H9 (cell line): Measurements from ENCODE around the gene EGFR. TPM values are rescaled to one million over a fixed set of nuclear protein-coding genes. Genes with fewer than 3 reads are reported as not detected.

Experiments used
- DNase-seq: peaks from one replicate; pipeline ENCODE4 v3.0.0-alpha.2; 2017
- H2AFZ ChIP-seq: one replicate; pipeline ENCODE4 v1.6.1; 2013; ENCODE audit warnings: mild to moderate bottlenecking, low read length, control low read depth, moderate library complexity
- H2AK5ac ChIP-seq: 2 replicates; pipeline ENCODE4 v1.6.1; 2013; ENCODE audit warnings: low read length, control low read depth, mixed read lengths; ENCODE audit not compliant: insufficient read length
- H2BK120ac ChIP-seq: one replicate; pipeline ENCODE4 v1.6.1; 2013; ENCODE audit warnings: low read depth, mild to moderate bottlenecking, low read length, control low read depth, inconsistent platforms; ENCODE audit not compliant: poor library complexity, severe bottlenecking
- H2BK12ac ChIP-seq: 2 replicates; pipeline ENCODE4 v1.6.1; 2013; ENCODE audit warnings: low read length, control low read depth, mixed read lengths, low read depth; ENCODE audit not compliant: insufficient read length
- H2BK15ac ChIP-seq: 2 replicates; pipeline ENCODE4 v1.6.1; 2013; ENCODE audit warnings: low read depth, low read length, control low read depth
- H2BK20ac ChIP-seq: one replicate; pipeline ENCODE4 v1.6.1; 2013; ENCODE audit warnings: low read depth, mild to moderate bottlenecking, low read length, control low read depth, inconsistent platforms; ENCODE audit not compliant: poor library complexity, severe bottlenecking
- H2BK5ac ChIP-seq: 2 replicates; pipeline ENCODE4 v1.6.1; 2013; ENCODE audit warnings: low read length, control low read depth, mixed read lengths; ENCODE audit not compliant: insufficient read length
- H3K14ac ChIP-seq: 2 replicates; pipeline ENCODE4 v1.6.1; 2013; ENCODE audit warnings: low read length, control low read depth; ENCODE audit not compliant: insufficient read depth
- H3K18ac ChIP-seq: 2 replicates; pipeline ENCODE4 v1.6.1; 2013; ENCODE audit warnings: low read depth, mild to moderate bottlenecking, mixed read lengths, low read length, control low read depth; ENCODE audit not compliant: insufficient read length
- H3K23ac ChIP-seq: 2 replicates; pipeline ENCODE4 v1.6.1; 2013; ENCODE audit warnings: low read length, control low read depth, mixed read lengths, low read depth; ENCODE audit not compliant: insufficient read length
- H3K23me2 ChIP-seq: 2 replicates; pipeline ENCODE4 v1.6.1; 2013; ENCODE audit warnings: low read depth, mild to moderate bottlenecking, mixed read lengths, low read length, control low read depth; ENCODE audit not compliant: insufficient read length, poor library complexity, severe bottlenecking
- H3K27ac ChIP-seq: 2 replicates; pipeline ENCODE4 v1.5.1; 2013; ENCODE audit warnings: low read length, control low read depth, mixed read lengths, low read depth; ENCODE audit not compliant: insufficient read length
- H3K27me3 ChIP-seq: 2 replicates; pipeline ENCODE4 v1.6.1; 2013; ENCODE audit warnings: low read length, control low read depth, inconsistent platforms; ENCODE audit not compliant: insufficient read depth
- H3K4ac ChIP-seq: 2 replicates; pipeline ENCODE4 v1.6.1; 2013; ENCODE audit warnings: low read depth, mild to moderate bottlenecking, control low read depth, inconsistent platforms, low read length, moderate library complexity
- H3K4me1 ChIP-seq: 2 replicates; pipeline ENCODE4 v1.6.1; 2013; ENCODE audit warnings: low read length, control low read depth, inconsistent platforms; ENCODE audit not compliant: insufficient read depth
- H3K4me2 ChIP-seq: 2 replicates; pipeline ENCODE4 v1.6.1; 2013; ENCODE audit warnings: low read length, control low read depth, mixed read lengths; ENCODE audit not compliant: insufficient read length, insufficient read depth
- H3K56ac ChIP-seq: 2 replicates; pipeline ENCODE4 v1.6.1; 2013; ENCODE audit warnings: low read depth, mild to moderate bottlenecking, mixed read lengths, low read length, control low read depth; ENCODE audit not compliant: insufficient read length
- H3K79me1 ChIP-seq: 2 replicates; pipeline ENCODE4 v1.6.1; 2013; ENCODE audit warnings: low read depth, mild to moderate bottlenecking, moderate library complexity, low read length, control low read depth, inconsistent platforms; ENCODE audit not compliant: insufficient read depth, poor library complexity, severe bottlenecking
- H3K79me2 ChIP-seq: 2 replicates; pipeline ENCODE4 v1.6.1; 2013; ENCODE audit warnings: low read length, control low read depth, inconsistent platforms; ENCODE audit not compliant: insufficient read depth
- H3K9ac ChIP-seq: 2 replicates; pipeline ENCODE4 v1.6.1; 2013; ENCODE audit warnings: low read length, control low read depth, mixed read lengths; ENCODE audit not compliant: insufficient read length; ENCODE audit errors: extremely low read depth
- H3K9me3 ChIP-seq: one replicate; pipeline ENCODE4 v1.6.1; 2013; ENCODE audit warnings: low read depth, low read length, inconsistent platforms; ENCODE audit not compliant: control insufficient read depth
- H3T11ph ChIP-seq: one replicate; pipeline ENCODE4 v1.6.1; 2013; ENCODE audit warnings: mild to moderate bottlenecking, low read length, control low read depth, inconsistent platforms
- H4K20me1 ChIP-seq: one replicate; pipeline ENCODE4 v1.6.1; 2013; ENCODE audit not compliant: control insufficient read depth, insufficient read length, insufficient read depth
- H4K5ac ChIP-seq: 2 replicates; pipeline ENCODE4 v1.6.1; 2013; ENCODE audit warnings: low read depth, mild to moderate bottlenecking, mixed read lengths, low read length, control low read depth; ENCODE audit not compliant: insufficient read length
- H4K8ac ChIP-seq: replicated peaks from 2 replicates; pipeline ENCODE4 v1.6.1; 2013; ENCODE audit warnings: low read length, control low read depth, mixed read lengths, low read depth; ENCODE audit not compliant: insufficient read length
- H4K91ac ChIP-seq: 2 replicates; pipeline ENCODE4 v1.6.1; 2013; ENCODE audit warnings: low read depth, mild to moderate bottlenecking, moderate library complexity, mixed read lengths, low read length, control low read depth; ENCODE audit not compliant: insufficient read length
- H3K27ac Mint-ChIP-seq, 3 experiments: 2 replicates in 2 of 3; 3 replicates in 1 of 3; pipeline ENCODE4 v1.8.0; 2020 to 2021; ENCODE audit warnings: mixed read lengths in 3 of 3, mild to moderate bottlenecking in 1 of 3, moderate library complexity in 1 of 3
- H3K27me3 Mint-ChIP-seq: 2 replicates; pipeline ENCODE4 v1.8.0; 2021; ENCODE audit warnings: low read depth, mild to moderate bottlenecking, moderate library complexity, mixed read lengths
- H3K36me3 Mint-ChIP-seq, 3 experiments: 2 replicates in 2 of 3; 3 replicates in 1 of 3; pipeline ENCODE4 v1.8.0; 2020 to 2021; ENCODE audit warnings: low read depth in 3 of 3, mixed read lengths in 3 of 3; ENCODE audit not compliant: insufficient read depth in 1 of 3
- H3K4me1 Mint-ChIP-seq, 2 experiments: 2 replicates each; pipeline ENCODE4 v1.8.0; 2020; ENCODE audit warnings: mixed read lengths in 2 of 2
- H3K4me3 Mint-ChIP-seq, 2 experiments: 2 replicates in 1 of 2; 3 replicates in 1 of 2; pipeline ENCODE4 v1.8.0; 2020 to 2021; ENCODE audit warnings: mild to moderate bottlenecking in 2 of 2, mixed read lengths in 2 of 2, moderate library complexity in 1 of 2
- H3K9me3 Mint-ChIP-seq, 2 experiments: 2 replicates in 1 of 2; 3 replicates in 1 of 2; pipeline ENCODE4 v1.8.0; 2020; ENCODE audit warnings: mild to moderate bottlenecking in 2 of 2, mixed read lengths in 2 of 2, moderate library complexity in 1 of 2
- WGBS: extraction: QIAGEN DNeasy Blood & Tissue Kit; methylation state at CpG from one replicate; pipeline ENCODE4 v1.1.7; 2013; ENCODE audit warnings: missing lambda C conversion rate, low lambda C conversion rate, mixed read lengths; ENCODE audit not compliant: insufficient read length; ENCODE audit errors: extremely low coverage; 5-methylcytosine and 5-hydroxymethylcytosine counted together
- total RNA-seq: library from RNA; stranded (reverse); gene quantifications from 2 replicates; pipeline ENCODE4 v1.2.1, GENCODE V29; 2021
- TF ChIP-seq, protein P1 (sequence below): fragments of 200-600 bp; sonication (generic); conservative IDR thresholded peaks from 3 replicates; pipeline ENCODE4 v1.8.0; 2021; ENCODE audit warnings: antibody characterized with exemption, mild to moderate bottlenecking

EGFR gene
- total RNA-seq, 1 experiment from 2014 or later: 3.3 TPM

DNA sequence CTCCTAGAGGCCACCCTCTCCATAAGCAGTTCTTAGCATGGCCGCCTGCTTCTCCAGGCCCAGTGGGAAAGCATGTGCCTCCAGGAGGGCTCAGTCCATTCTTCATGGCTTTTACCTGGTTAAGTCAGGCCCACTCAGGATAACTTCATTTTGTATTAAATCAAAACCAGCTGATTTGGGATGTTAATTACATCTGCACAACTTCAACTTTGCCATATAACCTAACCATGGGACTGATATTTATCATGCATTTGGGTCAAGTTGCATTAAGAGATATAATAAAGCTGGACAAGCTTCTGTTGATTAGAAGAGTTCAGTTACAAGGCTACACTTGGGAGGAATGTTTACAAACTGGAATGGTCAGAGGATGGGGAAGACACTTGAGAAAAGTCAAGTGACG lies 65.5 kb downstream of the EGFR start:
- H4K20me1 ChIP-seq: no peaks in the 10 kb centered on the region
- no peak overlapping the region for H3T11ph ChIP-seq
- H3K23ac ChIP-seq: no peak overlapping the region
- H4K8ac ChIP-seq: no peak overlapping the region
- Mint-ChIP-seq H3K4me1 (peaks cover 16 to 22% of the 10 kb centered on the region in 2 experiments), H3K36me3 (no peaks in the 10 kb centered on the region; a peak in 1 of 7 replicates), H3K9me3 (no peaks in the 10 kb centered on the region), H3K4me3 (no peak overlapping the region), H3K27ac (no peak overlapping the region), H3K27me3 (no peaks in the 10 kb centered on the region)
- H2BK5ac ChIP-seq: no peak overlapping the region
- no peak overlapping the region for H3K27ac ChIP-seq
- H2AFZ ChIP-seq: no peak overlapping the region
- WGBS: no CpG with 5 or more reads among the region's 2 CpGs
- no peak overlapping the region for H4K91ac ChIP-seq
- peaks cover 2% of the 10 kb centered on the region; the same call in 1 of the 2 replicates for H3K4me1 ChIP-seq
- no peak overlapping the region for H4K5ac ChIP-seq
- DNase-seq: no peak
- no peaks in the 10 kb centered on the region for H3K9me3 ChIP-seq
- no peak overlapping the region for H2AK5ac ChIP-seq
- no peaks in the 10 kb centered on the region for H3K79me1 ChIP-seq
- no peak overlapping the region for H3K18ac ChIP-seq
- no peaks in the 10 kb centered on the region for H3K27me3 ChIP-seq
- H3K56ac ChIP-seq: no peak overlapping the region
- TF ChIP-seq, protein P1, sequence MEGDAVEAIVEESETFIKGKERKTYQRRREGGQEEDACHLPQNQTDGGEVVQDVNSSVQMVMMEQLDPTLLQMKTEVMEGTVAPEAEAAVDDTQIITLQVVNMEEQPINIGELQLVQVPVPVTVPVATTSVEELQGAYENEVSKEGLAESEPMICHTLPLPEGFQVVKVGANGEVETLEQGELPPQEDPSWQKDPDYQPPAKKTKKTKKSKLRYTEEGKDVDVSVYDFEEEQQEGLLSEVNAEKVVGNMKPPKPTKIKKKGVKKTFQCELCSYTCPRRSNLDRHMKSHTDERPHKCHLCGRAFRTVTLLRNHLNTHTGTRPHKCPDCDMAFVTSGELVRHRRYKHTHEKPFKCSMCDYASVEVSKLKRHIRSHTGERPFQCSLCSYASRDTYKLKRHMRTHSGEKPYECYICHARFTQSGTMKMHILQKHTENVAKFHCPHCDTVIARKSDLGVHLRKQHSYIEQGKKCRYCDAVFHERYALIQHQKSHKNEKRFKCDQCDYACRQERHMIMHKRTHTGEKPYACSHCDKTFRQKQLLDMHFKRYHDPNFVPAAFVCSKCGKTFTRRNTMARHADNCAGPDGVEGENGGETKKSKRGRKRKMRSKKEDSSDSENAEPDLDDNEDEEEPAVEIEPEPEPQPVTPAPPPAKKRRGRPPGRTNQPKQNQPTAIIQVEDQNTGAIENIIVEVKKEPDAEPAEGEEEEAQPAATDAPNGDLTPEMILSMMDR: no peak
- H3K79me2 ChIP-seq: no peaks in the 10 kb centered on the region
- no peak overlapping the region for H2BK12ac ChIP-seq
- H2BK15ac ChIP-seq: no peak overlapping the region
- no peak overlapping the region for H2BK120ac ChIP-seq
- no peak overlapping the region for H2BK20ac ChIP-seq
- H3K4me2 ChIP-seq: no peak overlapping the region
- H3K23me2 ChIP-seq: no peaks in the 10 kb centered on the region
- no peak overlapping the region for H3K4ac ChIP-seq
- no peak overlapping the region for H3K9ac ChIP-seq
- no peak overlapping the region for H3K14ac ChIP-seq
